Activated T-helper 1 cell treated with anti-CD3 and anti-CD28 coated beads, Interleukin-2, amount 50 U/mL, for 16 hours (primary cell): ENCODE data around the gene NOS3.
"Not testable (repeated sequence)": the region's sequence is repeated elsewhere in the genome, so short reads cannot be mapped to it uniquely, and the experiment has no call there.

ENCODE experiments used
- DNase-seq, 2 donors: peaks; one replicate each; pipeline ENCODE4 v3.0.0-alpha.2; 2020; ENCODE audit warnings: low read depth in 1 of 2, low spot score in 1 of 2

NOS3 gene

GRCh38 chr7:150999001-150999400, 8.2 kb downstream of the NOS3 start:
- no peak for DNase-seq

DNA sequence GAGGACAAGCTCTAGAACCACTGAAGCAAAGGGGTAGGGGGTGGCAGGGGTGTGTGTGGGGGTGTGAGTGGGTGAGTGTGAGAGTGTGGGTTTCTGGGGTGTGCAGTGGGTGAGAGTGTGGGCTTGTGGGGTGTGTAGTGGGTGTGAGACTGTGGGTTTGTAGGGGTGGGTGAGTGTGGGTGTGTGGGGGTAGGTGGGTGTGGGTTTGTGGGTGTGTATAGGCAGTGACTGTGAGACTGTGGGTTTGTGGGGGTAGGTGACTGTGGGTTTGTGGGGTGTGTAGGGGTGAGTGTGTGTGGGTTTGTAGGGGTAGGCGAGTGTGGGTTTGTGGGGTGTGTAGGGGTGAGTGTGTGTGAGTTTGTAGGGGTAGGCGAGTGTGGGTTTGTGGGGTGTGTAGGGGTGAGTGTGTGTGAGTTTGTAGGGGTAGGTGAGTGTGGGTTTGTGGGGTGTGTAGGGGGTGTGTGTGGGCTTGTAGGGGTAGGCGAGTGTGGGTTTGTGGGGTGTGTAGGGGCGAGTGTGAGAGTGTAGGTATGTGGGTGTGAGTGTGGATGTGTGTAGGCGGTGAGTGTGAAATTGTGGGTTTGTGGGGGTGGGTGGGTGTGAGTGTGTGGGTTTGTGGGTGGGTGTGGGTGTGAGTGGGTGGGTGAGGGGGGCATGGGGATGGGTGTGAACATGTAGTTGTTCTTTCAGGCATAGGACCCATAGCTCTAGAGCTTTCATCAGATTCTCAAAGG, 8.8 kb downstream of the NOS3 start:
- DNase-seq = no peak

DNA sequence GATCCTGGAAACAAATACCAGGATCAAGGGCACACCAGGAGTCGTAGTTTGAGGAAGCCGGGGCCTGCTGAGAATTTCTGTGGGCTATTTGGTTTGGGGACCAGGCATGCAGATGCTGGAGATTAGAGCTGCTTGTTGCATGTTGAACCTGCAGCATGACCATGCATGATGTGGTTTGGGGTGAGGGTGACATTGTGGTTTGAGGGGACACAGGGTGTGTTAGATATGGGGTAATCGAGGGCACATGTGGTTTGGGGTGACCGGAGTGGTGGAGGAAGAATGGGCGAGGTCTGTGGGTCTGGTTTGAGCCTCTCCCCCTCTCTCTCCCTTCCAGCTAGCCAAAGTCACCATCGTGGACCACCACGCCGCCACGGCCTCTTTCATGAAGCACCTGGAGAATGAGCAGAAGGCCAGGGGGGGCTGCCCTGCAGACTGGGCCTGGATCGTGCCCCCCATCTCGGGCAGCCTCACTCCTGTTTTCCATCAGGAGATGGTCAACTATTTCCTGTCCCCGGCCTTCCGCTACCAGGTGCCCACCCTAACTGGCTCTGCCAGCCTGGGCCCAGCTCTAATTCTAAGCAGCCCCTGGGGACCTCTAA, 10.2 kb downstream of the NOS3 start:
- no peak for DNase-seq

DNA sequence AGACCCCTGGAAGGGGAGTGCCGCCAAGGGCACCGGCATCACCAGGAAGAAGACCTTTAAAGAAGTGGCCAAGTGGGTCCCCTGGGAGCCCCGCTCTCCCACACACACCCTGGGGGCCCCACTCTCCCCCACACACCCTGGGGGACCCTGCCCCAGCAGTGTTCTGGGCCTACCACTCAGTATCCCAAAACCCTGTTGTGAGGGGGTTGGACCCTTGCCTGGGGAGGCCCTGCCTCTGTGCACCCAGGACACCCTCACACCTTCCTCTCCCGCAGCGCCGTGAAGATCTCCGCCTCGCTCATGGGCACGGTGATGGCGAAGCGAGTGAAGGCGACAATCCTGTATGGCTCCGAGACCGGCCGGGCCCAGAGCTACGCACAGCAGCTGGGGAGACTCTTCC, 10.7 kb downstream of the NOS3 start:
- no peak for DNase-seq

DNA sequence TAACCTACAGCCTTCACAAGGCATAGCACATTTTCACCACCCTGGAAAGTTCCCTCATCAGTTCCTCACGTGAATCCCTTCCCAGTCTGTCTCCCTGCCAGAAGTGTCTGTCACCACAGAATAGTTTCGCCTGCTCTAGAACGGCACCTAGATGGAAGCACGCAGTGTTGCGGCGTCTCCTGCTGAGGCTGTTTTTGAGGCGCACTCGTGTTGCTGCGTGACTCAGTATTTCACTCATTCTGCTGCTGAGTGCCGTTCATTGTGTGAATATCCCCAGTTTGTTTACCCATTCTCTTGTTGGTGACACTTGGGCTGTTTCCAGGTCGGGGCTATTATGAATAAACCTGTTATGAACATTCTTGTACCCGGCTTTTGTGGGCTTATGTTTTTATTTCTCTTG, 12.8 kb downstream of the NOS3 start:
- no peak for DNase-seq

GRCh38 chr7:151005566-151005965, 14.7 kb downstream of the NOS3 start:
- no peak for DNase-seq

DNA sequence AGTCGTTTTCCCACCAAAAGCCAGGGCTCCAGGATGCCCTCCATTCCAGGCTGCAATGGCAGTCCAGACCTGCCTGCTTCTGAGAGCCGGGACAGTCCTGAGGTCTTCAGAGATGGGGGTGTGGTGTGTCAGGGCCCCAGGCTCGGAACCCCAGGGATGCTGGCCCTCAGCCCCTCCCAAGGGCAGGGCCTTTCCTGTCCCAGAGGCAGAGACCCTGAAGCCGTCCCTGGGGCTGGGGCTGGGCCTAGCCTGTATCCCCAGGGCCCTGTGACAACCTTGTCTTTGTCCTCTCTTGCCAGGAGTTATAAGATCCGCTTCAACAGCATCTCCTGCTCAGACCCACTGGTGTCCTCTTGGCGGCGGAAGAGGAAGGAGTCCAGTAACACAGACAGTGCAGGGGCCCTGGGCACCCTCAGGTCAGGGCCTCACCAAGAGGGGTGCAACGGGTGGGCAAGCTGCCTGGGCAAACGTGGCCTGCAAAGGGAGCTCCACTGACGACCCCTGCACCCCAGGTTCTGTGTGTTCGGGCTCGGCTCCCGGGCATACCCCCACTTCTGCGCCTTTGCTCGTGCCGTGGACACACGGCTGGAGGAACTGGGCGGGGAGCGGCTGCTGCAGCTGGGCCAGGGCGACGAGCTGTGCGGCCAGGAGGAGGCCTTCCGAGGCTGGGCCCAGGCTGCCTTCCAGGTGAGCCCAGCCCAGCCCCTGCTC, 15.9 kb downstream of the NOS3 start:
- DNase-seq = no peak

DNA sequence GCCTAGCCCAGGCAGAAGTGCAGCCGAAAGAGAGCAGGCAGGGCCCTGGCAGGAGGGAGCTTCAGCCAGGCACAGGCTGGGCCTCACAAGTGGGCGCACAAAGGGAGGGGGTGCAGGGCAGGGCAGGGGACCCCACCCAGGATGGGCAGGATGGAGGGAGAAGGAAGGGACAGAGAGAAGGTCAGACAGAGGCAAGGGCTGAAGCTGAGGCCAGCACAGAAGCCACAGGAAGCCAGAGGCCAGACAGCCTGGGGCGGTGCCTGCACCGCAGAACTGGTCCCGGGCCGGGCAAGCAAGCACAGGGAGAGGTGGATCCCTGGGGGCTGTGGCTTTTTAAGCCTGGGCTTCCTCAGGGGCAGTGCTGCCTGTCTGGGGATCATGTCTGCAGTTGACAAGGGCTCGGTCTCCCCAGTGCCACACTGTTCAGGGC, 16.7 kb downstream of the NOS3 start:
- no peak for DNase-seq

DNA sequence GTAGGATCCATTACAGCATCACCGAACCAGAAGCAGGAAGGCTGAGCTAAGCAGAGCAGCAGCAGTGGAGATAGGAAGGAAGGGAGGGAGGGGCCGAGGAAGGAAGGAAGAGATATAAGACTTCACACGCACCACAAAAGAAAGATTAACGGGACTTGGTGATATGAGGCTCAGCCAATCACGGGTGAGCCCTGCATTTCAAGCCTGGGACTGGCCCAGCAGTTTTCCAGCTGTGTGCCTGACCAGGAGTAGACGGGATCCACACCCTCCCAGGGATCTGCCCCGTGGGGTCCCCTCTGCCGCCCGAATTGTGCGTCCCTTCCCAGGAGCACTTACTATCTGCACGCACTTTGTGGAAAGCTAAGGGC, 17.3 kb downstream of the NOS3 start:
- DNase-seq = no peak

- DNase-seq = peak; percentile 64 to 77
Measured at GRCh38 chr7:151008511-151009323, 17.9 kb downstream of the NOS3 start.

- no peak for DNase-seq
Measured at GRCh38 chr7:151009327-151010036, 18.7 kb downstream of the NOS3 start.

- DNase-seq = no peak
Measured at GRCh38 chr7:151010037-151010306, 19.2 kb downstream of the NOS3 start.

- DNase-seq = no peak
Measured at GRCh38 chr7:151010307-151011096, 19.7 kb downstream of the NOS3 start.

- DNase-seq = no peak
Measured at GRCh38 chr7:151011097-151011409, 20.2 kb downstream of the NOS3 start.

- not testable (repeated sequence) for DNase-seq
Measured at GRCh38 chr7:151011616-151012015, 20.8 kb downstream of the NOS3 start.

DNA sequence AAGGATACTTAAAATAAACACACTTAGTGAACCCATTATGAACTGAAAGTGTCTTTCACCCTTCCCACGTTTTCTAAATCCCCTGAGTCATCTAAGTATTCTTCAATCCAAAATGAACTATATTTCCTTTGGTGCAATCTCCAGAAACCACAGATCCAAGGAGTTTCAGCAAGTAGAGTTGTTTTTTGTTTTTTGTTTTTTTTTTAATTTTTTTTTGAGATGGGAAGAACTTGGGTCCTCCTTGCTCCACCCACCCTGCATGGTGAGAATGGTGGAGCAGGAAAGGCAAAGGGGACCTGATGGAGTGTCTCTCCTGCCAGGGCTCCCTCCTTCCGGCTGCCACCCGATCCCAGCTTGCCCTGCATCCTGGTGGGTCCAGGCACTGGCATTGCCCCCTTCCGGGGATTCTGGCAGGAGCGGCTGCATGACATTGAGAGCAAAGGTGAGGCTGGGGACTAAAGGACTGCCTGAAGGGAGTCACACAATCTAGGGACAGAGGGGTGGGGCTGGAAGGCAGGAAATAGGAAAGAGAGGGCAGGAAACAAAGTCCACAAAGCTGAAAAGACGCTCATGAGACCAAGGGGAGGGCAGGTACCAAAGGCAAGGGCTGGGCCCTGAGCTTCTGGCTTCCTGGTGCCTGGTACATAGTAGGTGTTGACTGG, 21.3 kb downstream of the NOS3 start:
- no peak for DNase-seq

DNA sequence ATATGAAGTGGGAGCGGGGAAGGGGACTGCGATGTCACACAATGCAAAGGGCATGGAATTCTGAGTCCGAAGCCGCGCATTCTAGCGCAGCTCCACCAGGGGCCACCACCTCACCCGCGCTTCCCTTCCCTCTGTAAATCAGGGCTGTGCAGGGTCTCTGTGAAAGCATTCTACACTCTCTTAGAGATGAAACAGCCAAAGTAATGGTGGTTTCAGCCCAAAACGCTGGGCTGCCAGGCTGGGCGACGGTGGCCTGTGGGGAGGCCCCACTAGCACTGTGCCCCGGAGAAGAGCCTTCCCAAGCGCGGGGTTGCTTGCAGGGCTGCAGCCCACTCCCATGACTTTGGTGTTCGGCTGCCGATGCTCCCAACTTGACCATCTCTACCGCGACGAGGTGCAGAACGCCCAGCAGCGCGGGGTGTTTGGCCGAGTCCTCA, 22.1 kb downstream of the NOS3 start:
- no peak for DNase-seq

GRCh38 chr7:151013356-151013732, 22.5 kb downstream of the NOS3 start:
- no peak for DNase-seq

- DNase-seq = peak; percentile 73 to 79
Measured at GRCh38 chr7:151013733-151014497, 23.1 kb downstream of the NOS3 start.
